ENCODE data around the gene SPIN3.

SPIN3 gene

DNA sequence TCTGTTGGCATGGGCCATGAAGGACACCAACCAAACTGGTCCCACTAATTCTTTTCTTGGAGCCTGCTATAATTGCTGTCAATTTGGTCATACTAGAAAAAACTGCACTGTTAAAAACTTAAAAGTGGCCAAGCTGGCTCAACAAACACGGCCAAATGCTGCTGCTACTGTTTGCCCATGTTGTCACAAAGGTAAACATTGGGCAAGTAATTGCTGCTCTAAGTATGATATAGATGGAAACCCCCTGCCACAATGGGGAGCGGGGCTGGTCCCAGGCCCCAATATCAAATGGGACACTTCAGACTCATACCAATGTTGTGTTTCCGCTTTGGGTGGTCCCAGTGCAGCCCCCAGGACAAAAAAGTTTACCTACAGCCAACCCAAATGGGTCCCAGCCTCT, 52.1 kb downstream of the SPIN3 start:
- DNase-seq (ENCODE audit: insufficient read length, low spot score) = no peak
- FAIRE-seq = no peak
- TF ChIP-seq POLR2A (IDR thresholded peaks at IDR 0.05; ENCODE audit: low read depth, low read length) = no peak
